HG03139 (cell line): Measurements from ENCODE around the gene B3GNT8.
"Not testable (repeated sequence)": the region's sequence is repeated elsewhere in the genome, so short reads cannot be mapped to it uniquely, and the experiment has no call there.

Source experiments
- ATAC-seq: cut with Tn5 transposase; IDR thresholded peaks from one replicate; pipeline ENCODE4 v1.9.1; 2021; ENCODE audit not compliant: unreplicated experiment

The B3GNT8 gene

GRCh38 chr19:41437944-41438574, 10.9 kb upstream of the B3GNT8 start:
- no peak for ATAC-seq

- no peak for ATAC-seq
These were observed 9.4 kb upstream of the B3GNT8 start for GRCh38 chr19:41436674-41436951.

GRCh38 chr19:41435936-41436673, 8.9 kb upstream of the B3GNT8 start:
- no peak for ATAC-seq

DNA sequence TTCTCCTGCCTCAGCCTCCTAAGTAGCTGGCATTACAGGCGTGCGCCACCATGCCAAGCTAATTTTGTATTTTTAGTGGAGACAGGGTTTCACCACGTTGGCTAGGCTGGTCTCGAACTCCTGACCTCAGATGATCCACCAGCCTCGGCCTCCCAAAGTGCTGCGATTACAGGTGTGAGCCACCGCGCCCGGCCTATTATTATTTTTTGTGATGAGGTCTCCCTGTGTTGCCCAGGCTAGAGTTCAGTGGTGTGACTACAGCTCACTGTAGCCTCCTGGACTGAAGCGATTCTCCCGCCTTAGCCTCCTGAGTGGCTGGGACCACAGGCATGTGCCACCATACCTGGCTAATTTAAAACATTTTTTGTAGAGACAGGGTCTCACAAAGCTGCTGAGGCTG, 8.2 kb upstream of the B3GNT8 start:
- not testable (repeated sequence) for ATAC-seq

- no peak for ATAC-seq
These were observed 7.3 kb upstream of the B3GNT8 start for GRCh38 chr19:41434450-41434849.

DNA sequence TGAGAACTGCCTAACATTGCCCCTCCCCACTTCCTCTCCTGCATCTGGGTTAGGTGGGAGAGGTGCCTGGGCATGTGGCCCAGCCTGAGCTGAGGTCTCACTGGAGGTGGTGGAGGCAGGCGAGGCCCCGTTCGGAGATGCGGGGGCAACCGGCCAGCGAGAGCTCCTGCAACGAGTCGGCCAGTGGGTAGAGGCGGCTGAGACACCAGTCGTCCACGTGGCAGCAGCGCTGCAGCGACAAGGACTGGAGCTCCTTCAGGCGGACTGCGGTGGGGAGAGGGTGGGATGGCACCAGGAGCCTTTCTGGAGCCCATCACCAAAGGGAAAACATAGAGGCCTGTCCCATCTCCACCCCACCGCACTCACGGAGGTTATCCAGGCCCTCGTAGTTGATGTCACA, 6.0 kb upstream of the B3GNT8 start:
- no peak for ATAC-seq

- ATAC-seq, result no peak
These were observed 4.5 kb upstream of the B3GNT8 start for GRCh38 chr19:41431426-41432386.

GRCh38 chr19:41430922-41431321, 3.7 kb upstream of the B3GNT8 start:
- ATAC-seq, result no peak

DNA sequence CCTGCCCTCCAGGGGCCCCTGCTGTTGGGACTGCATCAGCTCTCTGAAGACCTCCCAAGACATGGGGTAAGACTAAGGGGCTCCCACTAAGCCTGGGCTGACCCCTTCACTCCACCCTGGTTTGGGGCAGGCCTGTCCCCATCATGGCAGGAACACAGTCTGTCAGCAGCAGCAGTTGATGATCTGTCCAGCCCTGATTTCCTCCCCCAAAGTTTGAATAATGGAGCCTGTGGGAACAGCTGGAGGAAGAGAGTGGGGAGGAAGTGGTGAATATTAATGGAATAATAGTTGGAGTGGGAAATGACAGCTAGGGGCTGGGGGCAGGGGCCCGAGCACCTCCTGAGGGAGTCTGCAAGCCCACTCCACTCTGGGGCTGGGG, 1.3 kb upstream of the B3GNT8 start:
- no peak for ATAC-seq

GRCh38 chr19:41427647-41428480, 690 bp upstream of the B3GNT8 start:
- no peak for ATAC-seq

GRCh38 chr19:41426116-41426841, 895 bp downstream of the B3GNT8 start:
- no peak for ATAC-seq

DNA sequence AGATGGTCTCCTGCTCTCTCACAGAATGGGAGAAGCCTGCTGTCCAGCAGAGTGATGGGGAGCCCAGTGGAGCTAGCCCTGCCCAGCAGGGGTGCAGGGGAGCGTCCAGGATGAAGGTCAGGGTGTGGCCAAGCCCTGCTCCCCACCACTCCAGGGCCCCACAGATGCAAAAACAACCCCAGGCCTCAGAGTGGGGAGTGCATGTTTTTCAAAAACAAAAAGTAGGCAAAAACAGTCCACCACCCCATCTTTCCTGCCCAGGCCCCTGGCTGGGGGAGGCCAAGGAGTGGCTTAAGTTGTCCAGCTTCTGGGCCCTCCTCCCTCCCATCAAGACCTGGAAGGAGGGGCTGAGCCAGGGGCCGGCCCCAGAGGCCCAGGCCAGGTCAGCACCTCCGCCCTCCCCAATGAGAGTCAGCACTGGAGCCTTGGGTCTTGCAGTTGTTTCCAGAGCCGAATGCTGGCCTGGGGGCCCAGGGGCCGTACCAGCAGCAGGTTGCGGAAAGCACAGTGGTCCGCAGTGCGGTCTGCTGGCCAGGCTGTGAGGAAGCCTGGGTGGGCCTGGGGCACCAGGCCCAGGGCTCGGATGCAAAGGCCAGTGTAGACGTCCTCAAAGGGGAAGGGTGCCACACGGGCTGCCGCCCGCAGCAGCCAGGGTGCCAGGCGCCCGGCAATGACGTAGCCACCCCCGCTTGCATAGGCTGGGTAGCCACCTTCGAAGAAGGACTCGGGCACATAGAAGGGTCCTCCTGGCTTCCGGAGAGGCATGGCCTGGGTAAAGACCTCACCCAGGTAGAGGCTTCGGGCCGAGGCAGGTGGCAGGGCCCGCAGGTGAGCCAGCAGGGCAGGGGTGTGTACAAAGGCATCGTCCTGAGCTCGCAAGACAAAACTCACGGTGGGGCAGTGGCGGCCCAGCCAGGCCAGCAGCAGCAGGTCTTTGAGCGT, 1.7 kb downstream of the B3GNT8 start:
- no peak for ATAC-seq

DNA sequence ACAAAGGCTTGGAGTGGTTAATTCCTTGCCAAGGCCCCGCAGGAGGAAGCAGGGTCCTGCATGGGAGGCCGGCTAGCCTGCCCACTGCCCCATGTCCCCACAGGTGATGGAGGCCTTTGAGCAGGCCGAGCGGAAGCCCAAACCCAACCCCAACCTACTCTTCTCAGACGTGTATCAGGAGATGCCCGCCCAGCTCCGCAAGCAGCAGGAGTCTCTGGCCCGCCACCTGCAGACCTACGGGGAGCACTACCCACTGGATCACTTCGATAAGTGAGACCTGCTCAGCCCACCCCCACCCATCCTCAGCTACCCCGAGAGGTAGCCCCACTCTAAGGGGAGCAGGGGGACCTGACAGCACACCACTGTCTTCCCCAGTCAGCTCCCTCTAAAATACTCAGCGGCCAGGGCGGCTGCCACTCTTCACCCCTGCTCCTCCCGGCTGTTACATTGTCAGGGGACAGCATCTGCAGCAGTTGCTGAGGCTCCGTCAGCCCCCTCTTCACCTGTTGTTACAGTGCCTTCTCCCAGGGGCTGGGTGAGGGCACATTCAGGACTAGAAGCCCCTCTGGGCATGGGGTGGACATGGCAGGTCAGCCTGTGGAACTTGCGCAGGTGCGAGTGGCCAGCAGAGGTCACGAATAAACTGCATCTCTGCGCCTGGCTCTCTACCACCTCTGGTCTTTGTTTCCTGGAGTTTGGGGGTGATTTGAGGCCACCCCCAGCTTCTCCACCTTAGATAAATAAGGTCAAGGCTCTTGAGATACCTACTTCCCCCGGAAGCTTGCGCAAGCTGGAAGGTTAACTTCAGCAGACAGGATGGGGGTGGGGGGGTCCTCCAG, 2.6 kb downstream of the B3GNT8 start:
- ATAC-seq, result no peak

GRCh38 chr19:41422955-41423354, 4.2 kb downstream of the B3GNT8 start:
- ATAC-seq, result no peak

DNA sequence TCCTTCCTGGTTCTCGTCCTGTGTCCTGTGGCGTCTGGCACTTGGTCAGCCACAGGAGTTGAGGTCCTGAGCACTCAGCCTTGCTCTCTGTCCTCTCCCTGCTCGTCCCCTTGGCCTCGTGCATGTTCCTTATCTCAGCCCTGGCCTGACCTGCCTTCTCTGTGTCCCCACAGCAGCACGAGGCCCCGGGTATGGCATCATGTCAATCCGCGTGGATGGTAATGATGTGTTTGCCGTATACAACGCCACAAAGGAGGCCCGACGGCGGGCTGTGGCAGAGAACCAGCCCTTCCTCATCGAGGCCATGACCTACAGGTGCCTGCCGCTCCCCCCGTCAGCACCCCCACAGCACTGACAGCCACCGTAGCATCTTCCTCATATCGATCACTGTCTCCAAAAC, 4.7 kb downstream of the B3GNT8 start:
- ATAC-seq, result no peak

DNA sequence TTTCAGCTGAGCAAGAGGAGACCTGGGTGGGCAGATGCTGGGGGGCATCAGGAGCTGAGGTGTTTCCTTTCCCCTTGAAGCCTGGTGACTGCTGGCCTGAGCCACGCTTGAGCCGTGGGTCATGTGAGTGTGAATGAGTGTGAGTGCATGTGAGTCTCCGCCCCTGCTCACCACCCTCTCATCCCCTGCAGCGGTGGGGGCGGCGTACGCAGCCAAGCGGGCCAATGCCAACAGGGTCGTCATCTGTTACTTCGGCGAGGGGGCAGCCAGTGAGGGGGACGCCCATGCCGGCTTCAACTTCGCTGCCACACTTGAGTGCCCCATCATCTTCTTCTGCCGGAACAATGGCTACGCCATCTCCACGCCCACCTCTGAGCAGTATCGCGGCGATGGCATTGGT, 5.2 kb downstream of the B3GNT8 start:
- ATAC-seq, result no peak

GRCh38 chr19:41421314-41421713, 5.9 kb downstream of the B3GNT8 start:
- ATAC-seq, result no peak

DNA sequence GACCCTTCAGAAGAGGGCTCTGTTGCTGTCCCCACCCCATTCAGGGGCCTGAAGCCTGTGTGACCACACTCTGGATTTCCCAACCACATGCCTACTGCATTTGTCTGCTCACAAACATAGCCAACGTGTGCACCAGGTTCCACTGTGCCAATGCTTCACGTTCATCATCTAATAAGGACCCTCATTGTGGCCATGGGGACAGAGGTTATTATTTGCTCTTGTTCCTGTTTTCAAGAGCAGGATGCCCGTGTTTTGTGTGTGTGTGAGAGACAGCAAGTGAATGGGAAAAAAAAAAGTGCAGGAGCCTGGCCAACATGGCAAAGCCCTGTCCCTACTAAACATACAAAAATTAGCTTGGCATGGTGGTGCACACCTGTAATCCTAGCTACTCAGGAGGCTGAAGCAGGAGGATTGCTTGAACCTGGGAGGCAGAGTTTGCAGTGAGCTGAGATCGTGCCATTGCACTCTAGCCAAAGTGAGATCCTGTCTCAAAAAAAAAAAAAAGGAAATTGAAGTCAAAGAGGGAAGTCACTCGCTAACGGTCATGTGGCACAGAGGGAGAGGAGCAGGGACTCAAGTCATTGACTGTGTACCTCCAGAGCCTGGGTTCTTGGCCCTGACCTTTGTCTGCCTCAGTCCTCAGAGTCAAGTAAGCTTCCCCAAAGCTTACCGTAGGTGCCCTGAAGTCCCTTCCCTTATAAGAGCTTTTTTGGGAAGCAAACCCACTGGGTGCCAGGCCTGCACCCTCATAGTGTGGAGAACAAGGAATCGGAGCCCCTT, 6.9 kb downstream of the B3GNT8 start:
- ATAC-seq, result no peak
